PC-3 (cell line): Measurements from ENCODE around the gene EMID1. TPM values are rescaled to one million over a fixed set of nuclear protein-coding genes. Genes with fewer than 3 reads are reported as not detected.

Experiments used
- ATAC-seq: fragments of 200-7000 bp; cut with Tn5 transposase; 2 replicates; pipeline ENCODE4 v1.9.1; 2020; ENCODE audit warnings: mild to moderate bottlenecking, moderate library complexity
- BruUV-seq: library from RNA; stranded (reverse); fragments of 400-500 nt; replicated peaks from 2 replicates; lab custom pipeline; 2021; lab: Mats Ljungman, UMichigan
- CTCF ChIA-PET: fragments of 300-600 bp; sonication (Branson Sonifier 250); formaldehyde crosslinking; loops from one replicate; lab custom pipeline; 2022; ENCODE audit warnings: antibody characterized with exemption; lab: Charles Lee
- POLR2A ChIA-PET: fragments of 300-600 bp; sonication (Branson Sonifier 250); formaldehyde crosslinking; loops from one replicate; lab custom pipeline; 2022; ENCODE audit warnings: antibody characterized with exemption; ENCODE audit not compliant: unreplicated experiment; lab: Charles Lee
- DNase-seq: peaks from one replicate; pipeline ENCODE4 v3.0.0-alpha.2; 2015
- H2AFZ ChIP-seq: fragments of 300-600 bp; sonication (generic); 2 replicates; pipeline ENCODE4 v1.6.0; 2016; ENCODE audit warnings: antibody characterized with exemption, low read length
- H3F3A ChIP-seq: fragments of 300-600 bp; sonication (generic); one replicate; pipeline ENCODE4 v1.6.0; 2017; ENCODE audit warnings: antibody characterized with exemption, low read length, control low read depth, mild to moderate bottlenecking; ENCODE audit not compliant: unreplicated experiment
- H3K27ac ChIP-seq: fragments of 300-600 bp; sonication (generic); 2 replicates; pipeline ENCODE4 v1.5.1; 2016; ENCODE audit warnings: mild to moderate bottlenecking, low read length
- H3K27me3 ChIP-seq: fragments of 300-600 bp; sonication (generic); 2 replicates; pipeline ENCODE4 v1.6.1; 2016; ENCODE audit warnings: low read length, mixed read lengths
- H3K36me3 ChIP-seq: fragments of 300-600 bp; sonication (generic); 2 replicates; pipeline ENCODE4 v1.6.1; 2016; ENCODE audit warnings: low read depth, mixed run types, low read length, mixed read lengths
- H3K4me1 ChIP-seq: fragments of 300-600 bp; sonication (generic); 2 replicates; pipeline ENCODE4 v1.5.1; 2016; ENCODE audit warnings: low read length; ENCODE audit not compliant: insufficient read depth
- H3K4me2 ChIP-seq: fragments of 300-600 bp; sonication (generic); 2 replicates; pipeline ENCODE4 v1.6.0; 2016; ENCODE audit warnings: low read length
- H3K4me3 ChIP-seq: fragments of 300-600 bp; sonication (generic); 2 replicates; pipeline ENCODE4 v1.5.1; 2016; ENCODE audit warnings: mild to moderate bottlenecking, low read length, mixed read lengths
- H3K79me2 ChIP-seq: fragments of 300-600 bp; sonication (generic); 2 replicates; pipeline ENCODE4 v1.6.1; 2017; ENCODE audit warnings: low read length, mixed read lengths
- H3K9ac ChIP-seq: fragments of 300-600 bp; sonication (generic); 2 replicates; pipeline ENCODE4 v1.6.0; 2016; ENCODE audit warnings: mild to moderate bottlenecking, low read length
- H3K9me2 ChIP-seq: fragments of 300-600 bp; sonication (generic); replicated peaks from 2 replicates; pipeline ENCODE4 v1.6.1; 2016; ENCODE audit warnings: mixed run types, low read length, mixed read lengths
- H3K9me3 ChIP-seq: fragments of 300-600 bp; sonication (generic); 2 replicates; pipeline ENCODE4 v1.6.1; 2016; ENCODE audit warnings: low read length, mixed read lengths
- H4K20me1 ChIP-seq: fragments of 300-600 bp; sonication (generic); 2 replicates; pipeline ENCODE4 v1.6.1; 2016; ENCODE audit warnings: low read length, mixed read lengths
- CTCF ChIP-seq: fragments of 300-600 bp; sonication (generic); conservative IDR thresholded peaks from 2 replicates; pipeline ENCODE4 v1.5.1; 2017; ENCODE audit warnings: antibody characterized with exemption, low read depth, mild to moderate bottlenecking, low read length
- EZH2 ChIP-seq: fragments of 300-600 bp; sonication (generic); IDR thresholded peaks from one replicate; pipeline ENCODE4 v1.6.1; 2017; ENCODE audit warnings: antibody characterized with exemption, mild to moderate bottlenecking, low read length; ENCODE audit not compliant: unreplicated experiment
- EZH2phosphoT487 ChIP-seq: fragments of 300-600 bp; sonication (generic); IDR thresholded peaks from 2 replicates; pipeline ENCODE4 v1.6.1; 2018; ENCODE audit warnings: mild to moderate bottlenecking, antibody characterized with exemption, low read length, borderline replicate concordance
- intact Hi-C: fragments of 100-400 bp; cut with micrococcal nuclease; formaldehyde crosslinking; loops from 2 replicates; pipeline ENCODE4 v1.9.0; 2023
- total RNA-seq: library from RNA; depleted of rRNA; stranded (reverse); fragments of >200 nt; gene quantifications from 2 replicates; pipeline ENCODE4 v1.2.3, GENCODE V29; 2014

The EMID1 gene
- total RNA-seq, 1 experiment from 2014 or later = 1.2 TPM

DNA sequence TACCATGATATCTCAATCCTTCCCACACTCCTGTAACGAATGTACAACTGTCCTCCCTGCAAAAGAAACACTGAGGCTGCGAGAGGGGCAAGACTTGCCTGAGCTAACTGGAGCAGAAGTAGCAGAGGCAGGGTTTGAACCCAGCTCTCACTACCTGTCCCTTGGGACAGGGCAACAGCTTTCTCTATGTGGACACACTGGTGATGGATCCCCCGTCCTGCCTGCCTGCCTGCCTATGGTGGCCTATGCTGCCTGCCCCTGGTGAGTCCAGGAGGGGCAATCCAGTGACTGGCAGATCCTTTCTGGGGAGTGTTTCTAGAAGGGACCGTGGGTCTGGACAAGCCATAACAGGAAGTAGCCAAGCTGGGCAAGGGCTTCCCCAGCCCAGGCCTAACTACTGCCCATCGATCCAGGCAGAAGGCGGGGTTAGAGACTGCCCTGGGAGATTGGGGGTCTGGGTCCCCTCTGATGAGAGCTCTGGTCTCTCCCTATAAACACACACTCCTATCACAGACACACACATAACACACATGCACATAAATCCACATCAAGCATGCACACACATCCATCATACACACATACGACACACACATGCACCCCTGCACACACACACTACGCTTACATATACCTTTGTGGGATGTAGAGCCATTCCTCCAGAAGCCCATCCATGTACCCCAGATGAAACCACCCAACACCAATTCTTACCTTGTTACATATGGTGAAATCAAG is 1.1 kb upstream of the EMID1 start:
- Histone ChIP-seq H3K9ac (no peak overlapping the region), H3K9me2 (no peaks in the 10 kb centered on the region), H3K4me2 (no peak overlapping the region), H4K20me1 (no peaks in the 10 kb centered on the region), H3F3A (no peaks in the 10 kb centered on the region), H3K4me3 (no peak overlapping the region), H3K79me2 (no peaks in the 10 kb centered on the region), H3K4me1 (no peaks in the 10 kb centered on the region), H2AFZ (no peak overlapping the region), H3K27ac (no peak overlapping the region), H3K9me3 (no peaks in the 10 kb centered on the region), H3K27me3 (no peaks in the 10 kb centered on the region), H3K36me3 (no peaks in the 10 kb centered on the region)
- ATAC-seq = no peak
- ChIA-PET CTCF (no interaction called here), POLR2A (no interaction called here)
- intact Hi-C loops = no loop called here
- no peak for TF ChIP-seq EZH2phosphoT487
- TF ChIP-seq EZH2 = no peak
- TF ChIP-seq CTCF = no peak
- DNase-seq = no peak
- BruUV-seq = no TSS peak

DNA sequence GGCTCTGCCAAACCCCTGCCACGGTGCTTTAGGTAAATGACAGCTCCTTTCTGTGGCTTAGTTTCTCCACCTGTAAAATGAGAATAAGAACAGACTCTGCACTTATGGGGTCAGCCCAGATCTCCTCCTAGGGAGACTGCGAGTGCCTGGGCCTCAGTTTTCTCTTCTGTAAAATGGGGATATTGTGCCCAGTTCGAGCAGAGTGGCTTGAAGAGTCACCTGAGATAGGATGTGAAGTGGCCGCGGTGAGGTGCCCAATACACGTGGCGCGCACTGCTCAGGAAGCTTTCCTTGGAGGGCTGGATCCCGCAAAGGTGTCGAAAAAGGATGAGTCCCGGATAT is 473 bp upstream of the EMID1 start:
- Histone ChIP-seq H3K4me2 (peak overlapping the region; percentile 62; the same call in 1 of the 2 replicates), H3K36me3 (no peaks in the 10 kb centered on the region), H3K9me2 (no peaks in the 10 kb centered on the region), H3K27me3 (no peaks in the 10 kb centered on the region), H2AFZ (peak overlapping the region; percentile 63; the same call in 1 of the 2 replicates), H3K9me3 (no peaks in the 10 kb centered on the region), H3K79me2 (no peaks in the 10 kb centered on the region), H3K27ac (no peak overlapping the region), H3K4me1 (no peaks in the 10 kb centered on the region), H3K4me3 (peak overlapping the region; percentile 50), H3K9ac (no peak overlapping the region), H4K20me1 (no peaks in the 10 kb centered on the region), H3F3A (no peaks in the 10 kb centered on the region)
- intact Hi-C loops = no loop called here
- POLR2A ChIA-PET = no interaction called here
- no peak for ATAC-seq
- CTCF ChIA-PET = no interaction called here
- BruUV-seq = no TSS peak
- TF ChIP-seq CTCF = no peak
- TF ChIP-seq EZH2phosphoT487 = no peak
- no peak for TF ChIP-seq EZH2
- DNase-seq = no peak

DNA sequence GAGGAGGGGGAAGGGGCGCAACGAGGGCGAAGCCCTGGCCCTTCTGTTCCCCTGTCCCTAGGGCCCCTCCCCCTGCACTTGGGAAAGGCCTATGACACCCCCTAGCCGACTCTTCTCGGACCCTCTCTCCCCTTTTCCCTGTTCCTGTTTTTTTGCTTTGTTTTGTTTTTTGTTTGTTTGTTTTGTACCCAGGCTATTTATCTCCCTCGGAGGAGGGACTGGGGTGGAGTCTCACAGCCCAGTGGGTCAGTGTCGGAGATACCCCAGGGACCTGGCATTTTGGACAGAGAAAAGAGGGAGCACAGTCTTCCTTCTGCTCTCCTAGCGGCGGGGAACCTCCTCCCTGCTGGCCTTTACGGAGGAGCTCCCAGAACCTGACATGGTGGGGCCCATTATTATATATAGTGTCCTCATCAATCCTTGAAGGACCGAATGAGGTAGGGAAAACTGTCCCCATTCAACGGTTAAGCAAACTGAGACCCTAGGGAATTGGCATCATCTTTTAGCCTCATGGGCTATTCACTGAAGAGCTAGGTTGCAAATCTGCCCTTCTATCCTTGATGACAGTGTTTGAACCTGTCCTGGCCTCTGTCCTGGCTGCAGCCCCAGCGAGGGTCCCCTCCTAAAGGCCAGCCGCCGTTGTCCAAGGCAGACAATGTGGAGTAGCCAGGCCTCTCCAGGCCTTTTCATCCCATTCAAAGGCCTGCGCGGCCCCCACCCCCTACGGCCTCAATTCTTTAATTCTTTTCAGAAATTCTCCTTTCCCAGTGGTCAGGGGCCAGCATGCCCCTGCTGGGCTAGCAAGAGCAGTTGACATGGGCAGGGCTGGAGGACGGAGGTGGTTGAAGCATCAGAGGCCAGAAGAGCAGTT is 911 bp downstream of the EMID1 start:
- no peaks in the 10 kb centered on the region for H3F3A ChIP-seq
- no peaks in the 10 kb centered on the region for H3K4me1 ChIP-seq
- H3K27ac ChIP-seq = no peak overlapping the region
- H3K9me2 ChIP-seq = no peaks in the 10 kb centered on the region
- no peak for ATAC-seq
- H3K9me3 ChIP-seq = no peaks in the 10 kb centered on the region
- no peaks in the 10 kb centered on the region for H4K20me1 ChIP-seq
- intact Hi-C loops = no loop called here
- H2AFZ ChIP-seq = peak overlapping the region; percentile 25; the same call in 1 of the 2 replicates
- no peak for DNase-seq
- no peaks in the 10 kb centered on the region for H3K27me3 ChIP-seq
- H3K4me2 ChIP-seq = peak overlapping the region; percentile 70
- no peak for TF ChIP-seq EZH2phosphoT487
- no peak for TF ChIP-seq CTCF
- TF ChIP-seq EZH2 = no peak
- H3K9ac ChIP-seq = no peak overlapping the region
- no peaks in the 10 kb centered on the region for H3K79me2 ChIP-seq
- BruUV-seq = no TSS peak
- CTCF ChIA-PET = no interaction called here
- no peaks in the 10 kb centered on the region for H3K36me3 ChIP-seq
- POLR2A ChIA-PET = no interaction called here
- peak overlapping the region; percentile 62 for H3K4me3 ChIP-seq
